ENCODE results near the gene WDR1.

WDR1 gene

DNA sequence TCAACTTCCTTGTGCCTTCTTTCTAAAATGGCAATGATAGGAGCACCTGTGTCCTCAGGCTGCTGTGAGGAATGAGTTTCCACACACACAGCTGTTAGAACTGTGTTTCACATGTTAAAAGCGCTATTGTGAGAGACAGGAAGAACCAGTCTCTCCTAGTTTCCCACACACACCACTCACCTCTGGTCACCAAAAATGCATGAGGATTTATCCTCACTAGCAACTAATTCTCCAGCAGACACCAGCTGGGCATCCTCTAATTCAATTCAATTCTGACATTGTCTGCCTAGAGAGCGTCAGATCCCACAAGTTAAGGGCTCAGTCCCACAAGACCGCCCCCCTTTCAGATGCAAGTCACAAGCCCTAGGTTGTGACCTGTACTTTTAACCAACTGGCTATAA is 66.3 kb downstream of the WDR1 start:
- DNase-seq (ENCODE audit: extremely low read depth, insufficient read length): no peak
- no peak overlapping the region for H3K4me3 ChIP-seq (replicated peaks; ENCODE audit: low read depth, low read length)
- no peaks in the 10 kb centered on the region; the same call in 1 of the 2 replicates for H3K27me3 ChIP-seq (replicated peaks; ENCODE audit: control insufficient read depth, insufficient read depth, low read length)
- no peaks in the 10 kb centered on the region for H3K36me3 ChIP-seq (ENCODE audit: control insufficient read depth, insufficient read depth, low read length)
- TF ChIP-seq, protein P1, sequence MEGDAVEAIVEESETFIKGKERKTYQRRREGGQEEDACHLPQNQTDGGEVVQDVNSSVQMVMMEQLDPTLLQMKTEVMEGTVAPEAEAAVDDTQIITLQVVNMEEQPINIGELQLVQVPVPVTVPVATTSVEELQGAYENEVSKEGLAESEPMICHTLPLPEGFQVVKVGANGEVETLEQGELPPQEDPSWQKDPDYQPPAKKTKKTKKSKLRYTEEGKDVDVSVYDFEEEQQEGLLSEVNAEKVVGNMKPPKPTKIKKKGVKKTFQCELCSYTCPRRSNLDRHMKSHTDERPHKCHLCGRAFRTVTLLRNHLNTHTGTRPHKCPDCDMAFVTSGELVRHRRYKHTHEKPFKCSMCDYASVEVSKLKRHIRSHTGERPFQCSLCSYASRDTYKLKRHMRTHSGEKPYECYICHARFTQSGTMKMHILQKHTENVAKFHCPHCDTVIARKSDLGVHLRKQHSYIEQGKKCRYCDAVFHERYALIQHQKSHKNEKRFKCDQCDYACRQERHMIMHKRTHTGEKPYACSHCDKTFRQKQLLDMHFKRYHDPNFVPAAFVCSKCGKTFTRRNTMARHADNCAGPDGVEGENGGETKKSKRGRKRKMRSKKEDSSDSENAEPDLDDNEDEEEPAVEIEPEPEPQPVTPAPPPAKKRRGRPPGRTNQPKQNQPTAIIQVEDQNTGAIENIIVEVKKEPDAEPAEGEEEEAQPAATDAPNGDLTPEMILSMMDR (IDR thresholded peaks at IDR 0.05; ENCODE audit: insufficient read depth, low read length, poor library complexity, severe bottlenecking): no peak

DNA sequence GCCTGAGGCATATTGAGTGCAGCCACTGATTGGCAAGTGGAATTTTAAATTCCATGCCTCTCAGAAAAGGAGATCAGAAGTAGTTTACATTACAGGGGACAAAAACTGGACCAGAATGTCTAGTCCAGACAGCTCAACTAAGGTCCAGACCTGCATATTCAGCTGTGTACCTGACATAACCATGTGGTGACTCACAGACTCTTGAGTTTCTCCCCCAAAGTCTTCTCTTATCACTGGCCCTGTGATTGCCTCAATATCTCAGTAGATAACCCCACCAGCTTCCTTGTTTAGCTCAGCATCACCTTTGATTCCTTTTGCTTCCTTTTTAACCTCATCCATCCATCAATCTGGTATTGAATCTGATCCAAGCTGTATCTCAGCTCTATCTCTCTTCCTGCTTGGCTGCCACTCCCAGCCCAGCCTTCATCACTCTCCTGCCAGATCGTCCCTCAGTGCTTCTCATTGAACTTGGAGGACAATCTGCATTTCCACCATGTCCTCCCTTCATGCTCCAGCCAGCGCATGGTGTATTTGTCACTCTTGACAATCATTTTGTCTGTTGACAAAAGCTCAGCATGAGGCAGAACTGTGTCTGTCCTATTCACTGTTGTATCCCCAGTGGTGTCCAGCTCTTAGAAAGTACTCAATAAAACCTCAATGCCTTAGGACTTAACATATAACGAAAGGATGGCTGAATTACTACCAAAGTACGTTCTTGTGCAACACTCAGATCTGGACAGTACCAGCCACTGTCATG is 67.5 kb downstream of the WDR1 start:
- Histone ChIP-seq H3K36me3 (ENCODE audit: control insufficient read depth, insufficient read depth, low read length) (no peaks in the 10 kb centered on the region), H3K4me3 (replicated peaks; ENCODE audit: low read depth, low read length) (no peak overlapping the region), H3K27me3 (replicated peaks; ENCODE audit: control insufficient read depth, insufficient read depth, low read length) (no peaks in the 10 kb centered on the region; the same call in 1 of the 2 replicates)
- DNase-seq (ENCODE audit: extremely low read depth, insufficient read length): no peak
- TF ChIP-seq, protein P1 (IDR thresholded peaks at IDR 0.05; ENCODE audit: insufficient read depth, low read length, poor library complexity, severe bottlenecking): no peak

DNA sequence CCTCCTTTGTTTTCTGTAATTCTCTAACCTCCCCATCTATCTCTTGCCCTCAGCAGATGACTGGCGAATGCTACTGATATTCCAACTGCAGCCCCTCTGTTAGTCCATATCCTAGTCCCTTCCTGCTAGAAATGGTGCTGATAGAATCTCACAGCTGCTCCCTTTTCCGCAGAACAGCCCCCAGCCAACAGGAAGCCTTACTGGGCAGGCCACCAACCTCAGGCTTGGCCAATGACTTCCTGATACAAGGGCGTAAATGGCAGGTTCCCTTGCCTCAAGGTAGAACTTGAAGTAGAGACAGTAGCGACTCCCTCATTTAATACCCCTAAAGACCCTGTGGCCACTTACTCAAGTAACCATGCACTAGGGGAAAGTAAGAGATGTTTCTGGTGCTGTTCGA is 68.6 kb downstream of the WDR1 start:
- H3K36me3 ChIP-seq (ENCODE audit: control insufficient read depth, insufficient read depth, low read length): no peaks in the 10 kb centered on the region
- TF ChIP-seq, protein P1 (IDR thresholded peaks at IDR 0.05; ENCODE audit: insufficient read depth, low read length, poor library complexity, severe bottlenecking): no peak

DNA sequence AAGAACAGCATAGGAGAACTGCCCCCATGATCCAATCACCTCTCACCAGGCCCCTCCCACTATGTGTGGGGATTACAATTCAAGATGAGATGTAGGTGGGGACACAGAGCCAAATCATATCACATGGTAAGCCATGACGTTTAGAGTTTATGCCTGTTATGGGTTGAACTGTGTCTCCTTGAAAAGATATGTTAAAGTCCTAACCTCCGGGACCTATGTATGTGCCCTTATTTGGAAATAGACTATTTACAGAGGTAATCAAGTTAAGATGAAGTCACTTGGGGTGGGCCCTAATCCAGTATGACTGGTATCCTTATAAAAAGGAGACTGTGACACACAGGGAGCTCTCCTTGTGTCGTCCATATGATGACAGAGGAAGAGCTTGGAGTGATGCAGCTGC is 70.1 kb downstream of the WDR1 start:
- Histone ChIP-seq H3K36me3 (ENCODE audit: control insufficient read depth, insufficient read depth, low read length) (no peaks in the 10 kb centered on the region), H3K27me3 (replicated peaks; ENCODE audit: control insufficient read depth, insufficient read depth, low read length) (no peaks in the 10 kb centered on the region; the same call in 1 of the 2 replicates), H3K4me3 (replicated peaks; ENCODE audit: low read depth, low read length) (no peak overlapping the region)
- no peak for DNase-seq (ENCODE audit: extremely low read depth, insufficient read length)
- TF ChIP-seq, protein P1 (IDR thresholded peaks at IDR 0.05; ENCODE audit: insufficient read depth, low read length, poor library complexity, severe bottlenecking): no peak

More for the DNA sequence above, 68.6 kb downstream of the WDR1 start:
- H3K27me3 ChIP-seq (replicated peaks; ENCODE audit: control insufficient read depth, insufficient read depth, low read length): no peaks in the 10 kb centered on the region; the same call in 1 of the 2 replicates
- DNase-seq (ENCODE audit: extremely low read depth, insufficient read length): no peak
- no peak overlapping the region for H3K4me3 ChIP-seq (replicated peaks; ENCODE audit: low read depth, low read length)

DNA sequence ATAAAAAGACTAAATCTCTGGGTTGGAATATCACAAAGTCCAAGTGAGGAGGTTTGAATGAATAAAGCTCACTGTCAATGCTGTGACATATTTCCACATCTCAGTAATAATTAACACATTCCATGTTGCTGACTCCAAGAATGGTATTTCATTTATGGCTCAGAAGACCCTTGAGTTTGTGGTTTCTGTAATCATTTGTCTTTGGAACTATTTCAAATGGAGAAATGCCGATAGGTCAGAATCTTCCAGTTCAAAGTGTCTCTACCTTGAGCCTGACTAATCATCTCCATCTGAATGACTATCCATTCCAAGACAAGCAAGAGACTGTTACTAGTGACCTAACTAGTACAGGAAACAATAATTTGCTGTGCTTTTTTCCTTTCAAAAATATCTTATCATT is 71.1 kb downstream of the WDR1 start:
- Histone ChIP-seq H3K36me3 (ENCODE audit: control insufficient read depth, insufficient read depth, low read length) (no peaks in the 10 kb centered on the region), H3K27me3 (replicated peaks; ENCODE audit: control insufficient read depth, insufficient read depth, low read length) (no peaks in the 10 kb centered on the region; the same call in 1 of the 2 replicates), H3K4me3 (replicated peaks; ENCODE audit: low read depth, low read length) (no peak overlapping the region)
- no peak for DNase-seq (ENCODE audit: extremely low read depth, insufficient read length)
- TF ChIP-seq, protein P1 (IDR thresholded peaks at IDR 0.05; ENCODE audit: insufficient read depth, low read length, poor library complexity, severe bottlenecking): no peak

Data from GM06990 (cell line).